CD14-positive monocyte (primary cell): ENCODE measurements around the gene ATP1B1. TPM values are rescaled to one million over a fixed set of nuclear protein-coding genes. Genes with fewer than 3 reads are reported as not detected.
A peak's percentile ranks its signal among the peaks of the same experiment; 100 is the strongest.

Source experiments
- DNase-seq, 3 donors: peaks; one replicate each; pipeline ENCODE4 v3.0.0-alpha.2; 2011 to 2022
- H2AFZ ChIP-seq: 2 replicates; pipeline ENCODE4 v1.6.0; 2012; ENCODE audit warnings: mild to moderate bottlenecking, low read depth, low read length, inconsistent platforms; ENCODE audit not compliant: insufficient read depth, poor library complexity, severe bottlenecking
- H3K27ac ChIP-seq, 2 donors: 1 replicate in 1 of 2; 2 replicates in 1 of 2; pipeline ENCODE4 v1.5.1; 2012 to 2013; ENCODE audit warnings: low read length in 2 of 2, control low read depth in 1 of 2, inconsistent platforms in 1 of 2, low read depth in 1 of 2, mild to moderate bottlenecking in 1 of 2
- H3K27me3 ChIP-seq, 2 donors: one replicate each; pipeline versions ENCODE4 v1.6.0 to v1.6.1; 2011 to 2013; ENCODE audit warnings: low read length in 2 of 2; ENCODE audit not compliant: control insufficient read depth in 2 of 2, insufficient read depth in 2 of 2
- H3K36me3 ChIP-seq, 2 donors: replicated peaks in 1 of 2; 1 replicate in 1 of 2; 2 replicates in 1 of 2; pipeline versions ENCODE4 v1.5.1 to v1.6.1; 2012 to 2013; ENCODE audit warnings: low read length in 2 of 2, control low read depth in 1 of 2, inconsistent platforms in 1 of 2, mild to moderate bottlenecking in 1 of 2; ENCODE audit not compliant: insufficient read depth in 2 of 2, control insufficient read depth in 1 of 2
- H3K4me1 ChIP-seq, 2 donors: 1 replicate in 1 of 2; 2 replicates in 1 of 2; pipeline versions ENCODE4 v1.5.1 to v1.6.1; 2012 to 2013; ENCODE audit warnings: low read length in 2 of 2, control low read depth in 1 of 2, inconsistent platforms in 1 of 2, mild to moderate bottlenecking in 1 of 2, moderate library complexity in 1 of 2; ENCODE audit not compliant: insufficient read depth in 2 of 2, control insufficient read depth in 1 of 2
- H3K4me2 ChIP-seq: replicated peaks from 2 replicates; pipeline ENCODE3; 2012; ENCODE audit warnings: low read length, moderate library complexity, mild to moderate bottlenecking; ENCODE audit not compliant: poor library complexity, severe bottlenecking; ENCODE audit errors: extremely low read depth
- H3K4me3 ChIP-seq, 3 experiments: fragments of 200-600 bp in 1 of 3; sonication (generic) in 1 of 3; replicated peaks in 1 of 3; 1 replicate in 2 of 3; 2 replicates in 1 of 3; pipeline ENCODE4 v1.5.1; 2011 to 2013; ENCODE audit warnings: low read length in 3 of 3, mild to moderate bottlenecking in 3 of 3, control low read depth in 2 of 3, low read depth in 2 of 3, inconsistent platforms in 1 of 3, moderate library complexity in 1 of 3
- H3K79me2 ChIP-seq: 2 replicates; pipeline ENCODE4 v1.6.0; 2012; ENCODE audit warnings: mild to moderate bottlenecking, control low read depth, inconsistent platforms, low read length, moderate library complexity; ENCODE audit not compliant: insufficient read depth
- H3K9ac ChIP-seq: 2 replicates; pipeline ENCODE4 v1.6.0; 2017; ENCODE audit warnings: low read length, mild to moderate bottlenecking; ENCODE audit not compliant: insufficient read depth, poor library complexity, severe bottlenecking
- H3K9me3 ChIP-seq, 2 donors: replicated peaks in 1 of 2; 1 replicate in 1 of 2; 2 replicates in 1 of 2; pipeline versions ENCODE4 v1.5.1 to v1.6.1; 2012 to 2013; ENCODE audit warnings: low read length in 2 of 2, control low read depth in 1 of 2; ENCODE audit not compliant: control insufficient read depth in 1 of 2, insufficient read depth in 1 of 2
- H4K20me1 ChIP-seq: 2 replicates; pipeline ENCODE4 v1.6.0; 2012; ENCODE audit warnings: mild to moderate bottlenecking, low read length, control low read depth, moderate library complexity; ENCODE audit not compliant: insufficient read depth
- H3K27ac Mint-ChIP-seq, 7 donors: one replicate each; pipeline ENCODE4 v1.8.0; 2020; ENCODE audit warnings: mild to moderate bottlenecking in 7 of 7, mixed read lengths in 7 of 7, moderate library complexity in 6 of 7, inconsistent platforms in 2 of 7
- H3K27me3 Mint-ChIP-seq, 3 donors: one replicate each; pipeline ENCODE4 v1.8.0; 2021 to 2022; ENCODE audit warnings: low read depth in 3 of 3, mild to moderate bottlenecking in 3 of 3, mixed read lengths in 3 of 3, moderate library complexity in 3 of 3, inconsistent platforms in 1 of 3
- H3K36me3 Mint-ChIP-seq, 2 donors: one replicate each; pipeline ENCODE4 v1.8.0; 2020; ENCODE audit warnings: mixed read lengths in 2 of 2, inconsistent platforms in 1 of 2, mild to moderate bottlenecking in 1 of 2
- H3K4me1 Mint-ChIP-seq: one replicate; pipeline ENCODE4 v1.8.0; 2020; ENCODE audit warnings: mild to moderate bottlenecking, mixed read lengths
- H3K4me3 Mint-ChIP-seq, 2 donors: one replicate each; pipeline ENCODE4 v1.8.0; 2020; ENCODE audit warnings: mild to moderate bottlenecking in 2 of 2, mixed read lengths in 2 of 2, moderate library complexity in 1 of 2
- H3K9me3 Mint-ChIP-seq, 7 donors: one replicate each; pipeline ENCODE4 v1.8.0; 2020 to 2022; ENCODE audit warnings: mixed read lengths in 7 of 7, mild to moderate bottlenecking in 6 of 7, moderate library complexity in 6 of 7, inconsistent platforms in 2 of 7
- WGBS: methylation state at CpG from one replicate; pipeline ENCODE4 v1.1.5; 2013; ENCODE audit warnings: missing lambda C conversion rate; ENCODE audit not compliant: insufficient coverage; 5-methylcytosine and 5-hydroxymethylcytosine counted together
- intact Hi-C, 2 donors: fragments of 100-400 bp; cut with micrococcal nuclease; formaldehyde crosslinking; loops; one replicate each; pipeline versions ENCODE4 v1.15.0 to v1.15.1; 2023
- polyA plus RNA-seq, 3 donors: library from polyadenylated mRNA; depleted of rRNA in 1 of 3; unstranded in 2 of 3; stranded (reverse) in 1 of 3; fragments of 300-500 nt in 2 of 3; fragments of >200 nt in 1 of 3; fragmentation: Illumina TruSeq in 2 of 3; gene quantifications; 1 replicate in 2 of 3; 2 replicates in 1 of 3; pipeline ENCODE4 v1.2.3, GENCODE V29; 2012 to 2021
- TF ChIP-seq, protein P1 (sequence below): fragments of 200-600 bp; IDR thresholded peaks from one replicate; pipeline ENCODE4 v1.8.0; 2022; ENCODE audit warnings: antibody characterized with exemption, mild to moderate bottlenecking

The ATP1B1 gene
- polyA plus RNA-seq, 3 donors, result 0.63 to 5.1 (median 0.72) TPM

DNA sequence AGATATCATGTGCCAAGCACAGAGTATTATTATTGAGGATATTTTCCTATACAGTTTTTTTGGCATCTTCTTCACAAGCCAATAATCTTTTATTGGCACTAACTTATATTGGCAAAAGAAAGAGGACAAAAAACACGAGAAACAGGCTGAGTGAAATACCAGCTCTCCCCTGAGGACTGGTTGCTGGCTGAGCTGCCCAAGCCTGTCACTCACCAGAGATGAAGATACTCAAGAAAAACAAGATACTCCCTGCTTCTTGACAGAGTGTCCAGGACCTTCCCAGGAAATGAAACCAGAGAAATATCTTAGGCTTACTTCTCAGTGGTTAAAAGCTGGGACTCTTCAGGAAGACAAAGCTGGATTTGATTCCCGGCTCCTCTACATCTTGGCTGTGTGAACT, 35.9 kb upstream of the ATP1B1 start:
- TF ChIP-seq, protein P1, sequence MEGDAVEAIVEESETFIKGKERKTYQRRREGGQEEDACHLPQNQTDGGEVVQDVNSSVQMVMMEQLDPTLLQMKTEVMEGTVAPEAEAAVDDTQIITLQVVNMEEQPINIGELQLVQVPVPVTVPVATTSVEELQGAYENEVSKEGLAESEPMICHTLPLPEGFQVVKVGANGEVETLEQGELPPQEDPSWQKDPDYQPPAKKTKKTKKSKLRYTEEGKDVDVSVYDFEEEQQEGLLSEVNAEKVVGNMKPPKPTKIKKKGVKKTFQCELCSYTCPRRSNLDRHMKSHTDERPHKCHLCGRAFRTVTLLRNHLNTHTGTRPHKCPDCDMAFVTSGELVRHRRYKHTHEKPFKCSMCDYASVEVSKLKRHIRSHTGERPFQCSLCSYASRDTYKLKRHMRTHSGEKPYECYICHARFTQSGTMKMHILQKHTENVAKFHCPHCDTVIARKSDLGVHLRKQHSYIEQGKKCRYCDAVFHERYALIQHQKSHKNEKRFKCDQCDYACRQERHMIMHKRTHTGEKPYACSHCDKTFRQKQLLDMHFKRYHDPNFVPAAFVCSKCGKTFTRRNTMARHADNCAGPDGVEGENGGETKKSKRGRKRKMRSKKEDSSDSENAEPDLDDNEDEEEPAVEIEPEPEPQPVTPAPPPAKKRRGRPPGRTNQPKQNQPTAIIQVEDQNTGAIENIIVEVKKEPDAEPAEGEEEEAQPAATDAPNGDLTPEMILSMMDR, result no peak
- peaks cover 4 to 6% of the 10 kb centered on the region in 2 donors for H3K9me3 ChIP-seq
- no peaks in the 10 kb centered on the region for H3K36me3 Mint-ChIP-seq
- H2AFZ ChIP-seq, result no peak overlapping the region
- H3K27me3 ChIP-seq, result no peaks in the 10 kb centered on the region
- no peaks in the 10 kb centered on the region for H3K4me1 Mint-ChIP-seq
- no peaks in the 10 kb centered on the region for H3K79me2 ChIP-seq
- intact Hi-C loops, result no loop called here
- no peak overlapping the region for H3K4me2 ChIP-seq
- no peaks in the 10 kb centered on the region for H3K27me3 Mint-ChIP-seq
- no peak overlapping the region for H3K4me3 ChIP-seq
- no peak overlapping the region for H3K9ac ChIP-seq
- H3K4me1 ChIP-seq, result no peaks in the 10 kb centered on the region
- DNase-seq, result no peak
- H3K4me3 Mint-ChIP-seq, result no peak overlapping the region
- H4K20me1 ChIP-seq, result no peaks in the 10 kb centered on the region
- H3K27ac Mint-ChIP-seq, result peak overlapping the region in 1 of 7 donors; percentile 3
- no peak overlapping the region for H3K27ac ChIP-seq
- peaks cover 4 to 15% (median 10%) of the 10 kb centered on the region in 7 donors for H3K9me3 Mint-ChIP-seq
- no CpG with 5 or more reads among the region's 2 CpGs for WGBS
- no peaks in the 10 kb centered on the region for H3K36me3 ChIP-seq

GRCh38 chr1:169070958-169071357, 35.5 kb upstream of the ATP1B1 start:
- no peaks in the 10 kb centered on the region for H3K4me1 ChIP-seq
- H3K79me2 ChIP-seq, result no peaks in the 10 kb centered on the region
- no peak overlapping the region for H3K27ac ChIP-seq
- Mint-ChIP-seq H3K27ac (no peak overlapping the region), H3K9me3 (peaks cover 4 to 15% (median 10%) of the 10 kb centered on the region in 7 donors), H3K4me1 (no peaks in the 10 kb centered on the region), H3K36me3 (no peaks in the 10 kb centered on the region), H3K4me3 (no peak overlapping the region), H3K27me3 (no peaks in the 10 kb centered on the region)
- intact Hi-C loops, result no loop called here
- TF ChIP-seq, protein P1, result no peak
- H3K4me2 ChIP-seq, result no peak overlapping the region
- H3K36me3 ChIP-seq, result no peaks in the 10 kb centered on the region
- no peaks in the 10 kb centered on the region for H3K27me3 ChIP-seq
- no peak overlapping the region for H2AFZ ChIP-seq
- no peak overlapping the region for H3K4me3 ChIP-seq
- H4K20me1 ChIP-seq, result no peaks in the 10 kb centered on the region
- no peak overlapping the region for H3K9ac ChIP-seq
- WGBS, result 100% methylated on average over 2 of the region's 3 CpGs
- DNase-seq, result no peak
- H3K9me3 ChIP-seq, result peaks cover 4 to 6% of the 10 kb centered on the region in 2 donors
